GM19452 (cell line): ENCODE results near the gene GAL.

Experiments used
- ATAC-seq: cut with Tn5 transposase; IDR thresholded peaks from one replicate; pipeline ENCODE4 v1.9.1; 2021; ENCODE audit not compliant: unreplicated experiment

GAL gene

DNA sequence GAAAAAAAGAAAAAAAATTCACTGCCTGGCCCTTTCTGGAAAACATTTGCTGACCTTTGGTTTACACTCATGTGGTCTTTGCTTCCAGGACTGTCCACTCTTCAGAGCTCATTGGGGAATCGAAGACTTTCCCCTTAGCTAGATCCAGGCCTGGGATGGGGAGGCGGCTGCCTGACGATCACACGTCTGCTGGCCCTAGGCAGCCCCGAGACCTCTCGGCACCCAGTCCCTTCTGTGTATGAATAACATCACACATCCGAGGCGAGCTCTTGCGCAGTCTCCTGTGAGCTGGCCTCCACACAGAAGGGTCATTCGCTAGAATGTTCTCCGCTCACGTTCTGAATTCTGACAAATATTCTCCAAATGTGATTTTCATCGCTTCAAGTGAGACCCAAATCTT, 25.7 kb upstream of the GAL start:
- ATAC-seq: no peak

DNA sequence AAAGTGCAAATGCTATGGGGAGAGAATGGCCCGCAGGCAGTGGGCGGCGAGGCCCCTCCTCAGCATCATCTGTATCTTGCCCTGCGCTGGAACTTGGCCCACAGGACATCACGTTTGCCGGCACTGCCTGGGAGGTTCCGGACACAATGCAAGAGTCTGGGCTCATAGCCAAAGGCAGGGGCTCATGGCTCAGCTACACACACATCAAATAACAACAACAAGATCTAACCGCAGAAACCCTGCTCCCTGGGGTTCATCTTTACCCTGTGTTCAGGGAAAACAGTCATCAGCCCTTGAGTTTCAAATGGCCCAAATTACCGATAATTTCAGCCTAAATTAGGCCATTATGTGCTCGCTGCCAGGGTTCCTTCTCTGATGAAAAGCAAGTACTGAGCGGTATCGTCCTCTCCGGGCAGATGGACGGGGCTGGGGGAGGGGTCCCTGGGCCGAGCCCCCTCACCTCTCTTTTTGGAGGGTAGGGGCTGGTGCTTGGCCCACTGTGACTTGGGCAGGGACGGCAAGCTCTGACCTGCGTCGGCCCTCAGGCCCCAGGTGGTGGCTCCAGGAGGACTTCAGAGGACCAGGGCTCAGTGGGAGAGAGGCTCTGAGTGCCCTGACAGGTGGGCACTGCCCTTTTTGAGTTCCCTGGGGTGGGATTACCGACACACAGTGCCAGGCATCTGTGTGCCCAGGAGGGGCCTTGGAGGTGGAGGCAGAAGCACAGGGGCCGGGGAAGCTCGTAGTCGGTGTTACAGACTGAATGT, 25.0 kb upstream of the GAL start:
- no peak for ATAC-seq

DNA sequence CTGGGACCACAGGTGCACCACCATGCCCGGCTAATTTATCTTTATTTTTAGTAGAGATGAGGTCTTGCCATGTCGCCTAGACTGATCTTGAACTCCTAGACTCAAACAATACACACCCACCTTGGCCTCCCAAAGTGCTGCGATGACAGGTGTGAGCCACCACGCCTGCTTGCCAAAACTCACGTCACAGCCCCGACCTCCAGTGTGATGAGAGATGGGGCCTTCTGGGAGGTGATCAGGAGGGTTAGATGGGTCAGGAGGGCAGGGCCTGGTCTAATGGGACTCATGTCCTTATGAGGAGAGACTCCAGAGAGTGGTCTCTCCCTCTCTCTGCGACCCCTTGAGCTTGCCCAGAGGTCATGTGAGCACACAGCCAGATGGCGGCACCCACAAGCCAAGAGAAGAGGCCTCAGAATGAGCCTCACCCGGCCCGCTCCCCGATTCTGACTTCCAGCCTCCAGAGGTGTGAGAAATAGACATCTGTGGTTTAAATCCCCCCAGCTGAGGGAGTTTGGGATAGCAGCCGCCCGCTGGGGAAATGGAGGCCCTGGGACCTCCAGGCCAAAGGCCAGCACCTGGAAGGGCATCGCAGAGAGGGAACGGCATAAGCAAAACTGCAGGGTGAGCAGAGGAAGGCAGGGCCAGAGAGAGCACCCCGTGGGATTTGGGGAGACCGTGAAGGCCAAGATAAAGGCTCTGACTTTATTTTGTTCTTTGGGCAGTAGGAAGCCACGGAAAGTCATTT, 24.1 kb upstream of the GAL start:
- ATAC-seq: no peak

DNA sequence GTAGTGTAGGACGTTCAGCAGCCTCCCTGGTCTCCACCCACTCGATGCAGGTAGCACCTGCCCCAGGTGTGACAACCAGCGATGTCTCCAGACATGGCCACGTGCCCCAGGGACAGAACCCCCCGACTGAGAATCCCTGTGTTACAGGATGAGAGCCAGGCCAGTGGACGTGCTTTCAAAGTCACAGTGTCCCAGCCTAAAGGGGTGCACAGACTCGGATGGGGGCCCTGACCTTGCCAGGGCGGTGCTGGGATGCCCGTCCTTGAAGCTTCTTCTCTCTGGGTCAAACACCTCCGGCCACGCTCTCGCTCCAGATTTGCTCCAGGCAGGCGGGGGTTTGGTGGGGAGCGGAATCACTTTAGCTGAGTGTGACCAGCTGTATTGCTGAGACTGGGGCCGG, 23.3 kb upstream of the GAL start:
- ATAC-seq: no peak

DNA sequence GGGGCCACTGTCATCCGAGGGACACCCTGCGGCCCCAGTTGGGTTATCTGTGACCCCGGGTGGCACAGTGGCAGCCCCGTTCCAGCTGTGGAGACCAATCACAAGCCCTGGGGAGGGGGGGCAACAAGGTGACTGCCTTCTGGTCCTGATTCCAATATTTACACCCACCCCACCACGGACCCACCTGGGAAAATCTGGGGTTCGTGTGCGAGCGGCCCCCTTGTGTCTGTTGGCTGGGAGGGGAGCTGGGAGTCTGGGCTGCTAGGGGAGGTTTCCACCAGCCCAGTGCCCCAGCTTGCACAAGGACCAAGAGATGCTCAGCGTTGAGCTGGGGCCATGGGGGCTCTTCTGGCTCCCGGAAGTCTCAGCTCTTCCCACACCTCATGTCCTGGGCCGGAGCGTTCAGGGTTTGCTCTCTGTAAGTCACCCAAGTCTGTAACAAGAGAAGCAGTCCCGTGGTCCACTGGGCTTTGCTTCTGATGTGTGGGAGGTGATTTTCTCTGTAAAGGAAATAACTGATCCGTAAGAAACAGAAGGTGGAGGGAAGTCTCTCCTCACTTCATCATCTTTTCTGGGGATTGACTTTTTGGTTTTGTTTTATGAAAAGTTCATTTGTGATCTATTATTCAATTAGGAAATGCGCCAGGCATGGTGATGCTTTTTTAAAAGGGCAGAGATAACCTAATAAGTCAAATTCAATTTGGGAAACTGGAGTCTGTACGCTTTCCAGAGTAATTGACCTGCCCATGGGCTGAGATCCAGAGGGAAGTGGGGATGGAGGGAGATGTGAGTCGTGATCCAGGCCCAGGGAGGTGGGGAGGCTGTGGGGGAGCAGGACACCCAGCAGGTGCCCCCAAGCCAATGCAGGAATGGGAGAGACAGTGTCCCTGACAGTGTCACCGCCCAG, 22.4 kb upstream of the GAL start:
- no peak for ATAC-seq

DNA sequence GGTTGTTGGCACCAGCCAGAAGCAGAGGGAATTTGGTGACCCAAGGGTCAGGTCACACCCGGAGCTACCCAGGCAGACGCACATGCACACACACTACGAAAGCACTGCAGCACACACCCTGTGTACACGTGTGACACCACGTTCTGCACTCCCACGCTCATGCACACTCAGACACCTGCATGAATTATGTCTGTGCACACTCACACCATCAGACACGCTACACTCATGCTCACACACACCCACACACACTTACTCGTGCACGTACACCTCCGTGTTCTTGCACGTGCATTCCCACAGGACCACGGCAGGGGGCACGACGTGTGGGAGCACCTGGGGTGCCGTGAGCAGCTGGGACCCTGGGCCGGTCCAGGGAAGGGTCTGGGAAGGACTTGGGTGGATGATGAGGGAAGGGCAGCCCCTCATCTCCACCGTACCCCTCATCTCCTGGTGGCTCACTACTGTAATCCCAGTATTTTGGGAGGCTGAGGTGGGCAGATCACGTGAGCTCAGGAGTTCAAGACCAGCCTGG, 20.8 kb upstream of the GAL start:
- no peak for ATAC-seq

DNA sequence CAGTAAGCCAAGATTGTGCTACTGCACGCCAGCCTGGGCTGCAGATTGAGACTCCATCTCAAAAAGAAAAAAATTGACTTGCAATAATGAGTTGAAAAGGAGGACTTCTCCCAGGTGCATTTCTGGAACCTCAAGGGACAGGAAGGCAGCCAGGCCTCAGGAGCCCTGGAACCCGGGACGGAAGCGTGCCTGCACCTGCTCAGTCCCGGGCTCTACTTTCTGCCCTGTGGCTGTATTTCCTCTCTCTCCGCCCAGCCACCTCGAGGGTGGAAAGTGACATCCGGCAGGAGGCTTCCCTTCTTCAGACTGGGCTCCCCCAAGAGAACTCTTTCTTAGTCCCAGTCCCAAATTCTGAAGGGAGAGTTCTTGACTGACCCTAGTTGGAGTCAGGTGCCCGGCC, 20.2 kb upstream of the GAL start:
- ATAC-seq: no peak

DNA sequence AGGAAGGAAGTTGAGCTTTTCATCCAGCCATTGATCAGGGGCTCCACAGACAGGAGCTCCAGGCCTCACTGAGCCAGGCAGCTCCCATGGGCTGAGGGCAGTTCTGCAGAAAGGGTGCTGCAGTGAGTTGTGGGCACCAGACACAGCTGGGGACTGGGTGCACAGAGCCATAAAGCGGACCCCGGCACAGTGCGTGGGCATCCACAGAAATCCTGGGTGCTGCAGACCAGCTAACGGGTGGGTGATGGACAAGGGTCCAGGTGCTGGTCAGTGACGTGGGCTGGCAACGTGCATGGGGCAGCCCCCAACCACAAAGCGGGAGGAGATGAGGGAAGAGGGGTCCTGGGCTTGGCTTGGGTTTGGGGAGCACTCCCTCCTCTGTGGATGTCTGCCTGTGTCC, 19.4 kb upstream of the GAL start:
- no peak for ATAC-seq

DNA sequence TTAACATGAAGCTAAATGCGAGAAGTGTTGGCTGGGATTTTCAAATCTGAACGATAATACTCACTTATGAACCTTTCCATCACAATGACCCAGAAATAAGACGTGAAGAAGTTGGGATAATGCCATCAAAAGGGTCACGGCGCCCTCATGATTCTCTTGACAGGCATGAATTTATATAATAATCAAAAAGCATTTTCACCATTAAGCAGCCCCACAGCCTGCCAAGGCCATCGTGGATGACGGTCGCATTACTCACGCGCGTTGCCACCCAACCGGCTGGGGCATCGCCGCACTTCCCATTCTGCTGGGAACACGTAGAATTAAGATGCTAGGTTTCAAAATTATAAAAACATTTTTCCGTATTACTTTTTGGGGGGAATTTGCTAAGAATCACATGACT, 18.9 kb upstream of the GAL start:
- no peak for ATAC-seq

DNA sequence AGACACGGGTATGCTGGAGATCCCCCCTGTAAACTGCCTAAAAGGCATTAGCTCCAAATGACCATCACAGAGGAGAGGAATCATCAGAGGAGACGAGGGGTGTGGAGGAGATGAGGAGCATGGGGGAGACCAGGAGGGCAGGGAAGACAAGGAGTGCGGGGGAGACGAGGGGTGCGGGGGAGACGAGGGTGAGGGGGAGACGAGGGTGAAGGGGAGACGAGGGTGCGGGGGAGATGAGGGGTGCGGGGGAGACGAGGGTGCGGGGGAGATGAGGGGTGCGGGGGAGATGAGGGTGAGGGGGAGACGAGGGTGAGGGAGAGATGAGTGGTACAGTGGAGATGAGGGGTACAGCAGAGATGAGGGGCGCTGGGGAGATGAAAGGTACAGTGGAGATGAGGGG, 17.5 kb upstream of the GAL start:
- ATAC-seq: no peak

DNA sequence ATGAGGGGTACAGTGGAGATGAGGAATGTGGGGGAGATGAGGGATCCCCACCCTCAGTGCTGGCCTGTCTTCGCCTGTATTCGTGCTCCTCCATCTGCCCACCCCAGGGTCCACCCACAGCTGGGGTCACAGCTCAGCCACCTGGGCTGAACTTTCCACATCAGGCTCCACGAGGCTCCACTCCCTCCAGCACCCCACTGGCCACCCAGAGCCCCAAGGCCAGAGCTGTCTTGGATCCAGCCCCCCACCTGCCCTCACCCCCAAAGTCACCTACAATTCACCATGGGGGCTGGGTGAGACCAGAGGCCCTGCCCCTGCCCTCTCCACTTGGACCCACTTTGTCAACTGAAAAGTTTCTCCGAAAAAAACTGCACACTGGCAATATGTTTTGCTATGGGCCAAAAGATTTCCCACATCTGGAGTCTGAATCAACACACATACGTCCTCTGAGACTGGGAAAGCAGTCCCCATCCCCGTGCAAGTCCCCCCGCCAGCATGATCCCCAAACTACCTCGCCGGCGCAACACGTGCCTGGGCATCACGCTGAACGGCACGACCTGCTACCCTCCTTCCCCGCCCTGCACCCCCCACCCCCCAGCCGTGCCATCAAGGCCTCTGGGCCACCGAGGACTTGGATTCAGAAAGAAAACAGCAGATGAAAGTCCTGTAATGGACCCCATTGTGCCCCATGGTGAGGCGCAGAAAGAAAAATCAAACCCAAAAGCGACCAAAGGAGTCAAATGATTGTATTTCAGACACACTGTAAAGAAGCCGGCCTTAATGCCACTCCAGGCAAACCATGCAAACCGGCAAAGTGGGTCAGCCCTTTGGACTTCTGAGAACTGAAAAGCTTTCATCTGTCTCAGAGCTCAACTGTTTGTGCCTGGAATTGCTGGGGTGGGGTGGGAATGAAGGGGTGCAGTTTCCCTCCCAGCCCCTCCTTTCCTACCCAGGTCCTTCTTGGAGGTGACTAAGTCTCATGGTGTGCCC, 16.5 kb upstream of the GAL start:
- ATAC-seq: no peak

DNA sequence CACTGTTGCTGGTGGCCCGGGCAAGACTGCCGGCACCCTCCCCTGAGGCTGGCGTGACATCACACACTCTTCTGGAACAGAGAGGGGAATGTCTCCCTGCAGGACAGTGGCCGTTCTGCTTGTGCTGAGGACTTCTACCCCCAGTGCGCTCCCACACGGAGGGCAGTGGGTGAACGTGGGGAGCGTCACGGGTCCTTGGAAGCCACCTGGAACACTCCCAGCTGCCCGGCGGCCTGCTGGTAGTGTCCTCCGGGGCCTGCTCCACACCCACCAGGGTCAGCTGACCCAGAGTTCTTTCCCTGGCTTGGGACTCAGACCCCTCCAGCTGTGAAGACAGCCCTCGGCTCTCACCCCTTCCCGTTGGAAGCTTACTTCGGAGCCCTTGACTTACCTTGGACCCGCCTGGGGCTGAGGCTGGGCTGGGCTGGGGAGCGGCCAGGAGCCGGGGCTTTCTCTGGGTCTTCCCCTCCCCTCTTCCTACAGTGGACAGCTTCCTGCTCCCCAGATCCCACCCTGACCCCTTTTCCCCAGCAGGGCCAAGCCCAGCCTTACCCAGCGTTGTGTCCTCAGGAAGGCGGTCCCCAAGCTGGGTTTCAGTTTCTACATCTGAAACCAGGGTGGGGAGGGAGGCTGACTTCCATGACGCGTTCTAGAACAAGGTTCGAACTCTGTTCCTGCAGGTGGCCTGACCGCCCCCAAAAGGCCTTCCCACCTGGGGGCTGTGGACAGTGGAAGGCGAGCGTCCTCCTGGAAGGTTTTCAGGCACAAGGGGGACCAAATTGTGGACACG, 14.8 kb upstream of the GAL start:
- no peak for ATAC-seq

DNA sequence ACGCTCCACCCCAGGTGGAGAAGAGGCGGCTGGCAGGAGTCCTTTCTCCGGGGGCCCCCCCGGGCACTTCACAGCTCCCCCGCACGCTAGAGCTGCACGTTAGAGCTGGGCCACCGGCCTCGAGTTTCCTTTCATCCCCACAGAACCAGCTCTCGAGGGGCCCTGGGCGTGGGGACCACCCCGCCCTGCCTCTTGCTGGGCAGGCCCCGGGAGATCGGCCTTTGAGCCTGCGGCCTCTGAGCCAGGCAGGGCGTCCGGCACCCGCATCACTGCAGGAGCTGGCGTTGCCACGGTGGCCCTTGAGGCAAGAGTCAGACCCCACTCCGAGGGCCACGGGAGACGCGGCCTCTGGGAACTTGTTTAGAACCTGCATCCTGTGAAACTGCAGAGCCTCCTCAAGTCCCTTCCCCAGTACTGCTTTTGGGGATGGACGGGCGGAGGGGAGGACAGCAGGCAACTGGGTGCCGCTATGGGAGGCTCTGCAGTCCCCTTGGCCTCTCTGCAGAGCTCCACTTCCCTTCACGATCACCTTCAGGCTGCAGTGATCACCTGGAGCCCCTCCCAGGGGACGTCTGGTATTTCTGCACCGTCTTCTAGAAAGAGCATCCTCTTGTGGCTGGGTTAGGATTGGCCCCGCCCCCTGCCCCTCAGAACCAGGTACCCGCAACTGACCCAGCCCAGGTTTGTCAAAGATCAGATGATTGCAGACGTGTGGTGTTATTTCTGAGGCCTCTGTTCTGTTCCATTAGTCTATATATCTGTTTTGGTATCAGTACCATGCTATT, 13.9 kb upstream of the GAL start:
- no peak for ATAC-seq

DNA sequence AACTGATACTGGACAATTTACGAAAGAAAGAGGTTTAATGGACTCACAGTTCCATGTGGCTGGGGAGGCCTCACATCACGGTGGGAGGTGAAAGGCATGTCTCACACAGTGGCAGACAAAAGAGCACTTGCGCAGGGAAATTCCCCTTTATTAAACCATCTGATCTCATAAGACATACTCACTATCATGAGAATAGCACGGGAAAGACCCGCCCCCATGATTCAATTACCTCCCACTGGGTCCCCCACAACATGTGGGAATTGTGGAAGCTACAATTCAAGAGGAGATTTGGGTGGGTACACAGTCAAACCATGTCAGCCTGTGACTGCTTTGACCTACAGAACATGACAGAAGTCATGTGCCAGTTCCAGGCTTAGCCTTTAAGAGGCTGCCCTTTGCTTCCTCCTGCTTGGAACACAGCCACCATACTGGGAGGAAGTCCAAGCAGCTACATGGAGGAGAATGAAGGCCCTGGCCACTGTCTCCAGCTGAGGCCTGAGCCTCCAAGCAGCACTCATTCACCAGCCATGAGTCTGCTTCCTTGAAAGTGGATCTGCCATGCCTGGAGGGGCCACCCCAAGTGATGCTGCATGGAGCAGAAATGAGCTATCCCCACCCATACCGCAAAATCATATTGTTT, 10.9 kb upstream of the GAL start:
- ATAC-seq: no peak

DNA sequence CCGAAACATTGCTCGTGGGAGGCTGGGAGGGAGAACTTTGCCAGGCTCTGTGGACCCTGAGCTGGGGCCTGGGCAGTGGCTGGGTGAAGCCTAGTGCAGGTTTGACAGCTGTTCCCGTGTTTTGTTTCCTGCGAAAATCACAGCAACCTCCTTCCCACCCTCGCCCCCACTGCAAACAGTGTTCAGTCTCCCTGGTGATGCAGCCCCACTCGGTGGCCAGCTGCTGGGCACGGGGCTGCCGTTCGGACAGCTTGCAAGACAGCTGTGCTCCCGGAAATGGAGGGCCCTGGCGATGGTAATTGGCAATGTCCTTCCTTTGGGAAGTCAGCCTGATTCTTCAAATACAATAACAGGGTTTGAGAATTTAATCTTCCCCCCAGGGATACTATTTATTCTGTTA, 10.4 kb upstream of the GAL start:
- no peak for ATAC-seq

DNA sequence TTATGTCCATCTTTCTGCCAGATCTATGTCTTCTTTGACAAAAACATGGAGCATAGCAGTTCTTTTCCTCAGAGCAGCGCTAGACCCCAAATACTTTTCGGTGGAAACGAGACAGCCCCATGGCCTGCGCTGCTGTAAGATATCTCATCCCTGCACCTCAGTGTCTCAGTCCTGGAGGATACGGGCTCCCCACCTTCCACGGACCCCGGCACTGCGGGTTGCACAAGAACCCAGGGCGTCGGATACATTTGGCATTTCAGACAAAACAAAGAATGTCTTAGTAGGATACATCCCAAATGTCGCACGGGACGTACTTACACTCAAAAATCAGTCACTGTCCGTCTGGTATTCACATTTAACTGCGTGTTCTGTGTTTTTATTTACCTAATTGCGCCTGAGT, 9.9 kb upstream of the GAL start:
- ATAC-seq: no peak

DNA sequence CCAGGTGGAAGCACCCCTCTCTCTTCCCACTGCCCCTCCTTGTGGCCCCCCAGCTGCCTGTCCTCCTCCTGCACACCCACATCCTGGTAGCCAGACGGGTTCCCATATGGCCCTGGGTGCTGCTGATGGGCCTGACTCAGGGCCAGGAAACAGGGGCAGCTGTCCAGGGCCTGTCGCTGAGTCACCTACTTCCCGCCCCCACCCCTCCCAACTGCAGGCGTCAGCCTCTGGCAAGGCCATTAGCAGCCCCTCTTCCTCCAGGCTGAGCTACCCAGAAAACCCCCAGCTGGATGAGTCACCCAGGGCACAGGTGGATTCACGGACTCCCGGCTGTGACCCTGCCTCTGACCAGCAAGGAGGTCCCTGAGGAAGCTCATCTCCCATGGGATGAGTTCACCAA, 6.9 kb upstream of the GAL start:
- no peak for ATAC-seq

DNA sequence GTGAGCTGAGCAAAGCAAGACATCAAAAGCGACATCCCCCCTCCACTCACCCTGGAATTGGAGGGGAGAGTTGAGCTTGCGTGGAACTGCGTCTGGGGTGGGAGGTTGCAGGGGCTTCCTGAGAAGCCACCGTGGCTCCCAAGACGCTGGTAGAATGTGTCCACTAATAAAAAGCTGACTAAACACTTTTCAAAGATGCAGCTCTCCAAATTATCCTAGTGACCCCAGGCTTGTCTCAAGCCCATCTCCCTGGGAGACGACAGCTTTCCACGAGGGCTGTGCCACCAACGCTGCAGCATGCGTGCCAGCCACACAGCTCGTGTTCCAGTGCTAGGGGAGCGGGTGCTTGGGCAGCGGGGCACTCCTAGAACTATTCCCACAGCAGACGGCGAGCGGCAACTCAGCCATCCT, 6.3 kb upstream of the GAL start:
- ATAC-seq: no peak
